Esophagus muscularis mucosa (tissue), 4 donors: ENCODE measurements around the gene CCDC187. TPM values are rescaled to one million over a fixed set of nuclear protein-coding genes. Genes with fewer than 3 reads are reported as not detected.

ENCODE experiments used
- DNase-seq: peaks from one replicate; pipeline ENCODE4 v3.0.0-alpha.2; 2017; ENCODE audit errors: extremely low spot score
- H3K27ac ChIP-seq, 4 donors: fragments of 200-600 bp; sonication (generic); replicated peaks in 1 of 4; 1 replicate in 3 of 4; 2 replicates in 1 of 4; pipeline ENCODE4 v1.5.1; 2016 to 2019; ENCODE audit warnings: mild to moderate bottlenecking in 1 of 4
- H3K27me3 ChIP-seq, 4 donors: fragments of 200-600 bp; sonication (generic); one replicate each; pipeline versions ENCODE4 v1.5.1 to v1.6.0; 2016 to 2019
- H3K36me3 ChIP-seq, 4 donors: fragments of 200-600 bp; sonication (generic); one replicate each; pipeline ENCODE4 v1.5.1; 2016 to 2019
- H3K4me1 ChIP-seq, 4 donors: fragments of 200-600 bp; sonication (generic); one replicate each; pipeline ENCODE4 v1.5.1; 2016 to 2019
- H3K4me3 ChIP-seq, 4 donors: fragments of 200-600 bp; sonication (generic); 1 replicate in 2 of 4; 2 replicates in 2 of 4; pipeline ENCODE4 v1.5.1; 2016 to 2019; ENCODE audit warnings: mild to moderate bottlenecking in 4 of 4, moderate library complexity in 1 of 4
- H3K9me3 ChIP-seq, 4 donors: fragments of 200-600 bp; sonication (generic); 1 replicate in 3 of 4; 2 replicates in 1 of 4; pipeline ENCODE4 v1.5.1; 2016 to 2019
- CTCF ChIP-seq, 3 experiments: fragments of 200-600 bp in 2 of 3; fragments of 450-650 bp in 1 of 3; sonication (generic) in 2 of 3; IDR thresholded peaks; one replicate each; pipeline ENCODE4 v1.5.1; 2017 to 2019; ENCODE audit warnings: antibody characterized with exemption in 3 of 3, mild to moderate bottlenecking in 2 of 3, moderate library complexity in 1 of 3
- EP300 ChIP-seq: sonication (generic); formaldehyde crosslinking; IDR thresholded peaks from one replicate; pipeline ENCODE4 v1.6.1; 2017; ENCODE audit warnings: antibody characterized with exemption
- POLR2A ChIP-seq: fragments of 450-650 bp; IDR thresholded peaks from one replicate; pipeline ENCODE4 v1.6.1; 2017; ENCODE audit warnings: antibody characterized with exemption, moderate library complexity, mild to moderate bottlenecking, low read depth
- POLR2AphosphoS5 ChIP-seq, 2 donors: sonication (generic); formaldehyde crosslinking; IDR thresholded peaks; one replicate each; pipeline ENCODE4 v1.6.1; 2017; ENCODE audit warnings: antibody characterized with exemption in 2 of 2
- WGBS: methylation state at CpG from one replicate; pipeline ENCODE4 v1.1.5; 2018; 5-methylcytosine and 5-hydroxymethylcytosine counted together
- intact Hi-C: fragments of 100-400 bp; cut with DNase I; formaldehyde crosslinking; loops from one replicate; pipeline ENCODE4 v1.15.1; 2023
- total RNA-seq, 4 donors: library from RNA; depleted of rRNA; stranded (reverse); fragments of >200 nt; gene quantifications; one replicate each; pipeline versions ENCODE4 v1.1.0 to v1.2.1, GENCODE V29; 2016

CCDC187 gene
- total RNA-seq, 4 donors from 2014 or later = not detected

GRCh38 chr9:136334541-136334940 is 30.6 kb upstream of the CCDC187 start:
- 89% methylated on average over 16 of the region's 21 CpGs for WGBS

GRCh38 chr9:136333486-136333885 is 29.6 kb upstream of the CCDC187 start:
- Histone ChIP-seq H3K36me3 (peaks cover 0 to 57% (median 35%) of the 10 kb centered on the region in 4 donors), H3K27ac (no peak overlapping the region), H3K27me3 (no peaks in the 10 kb centered on the region), H3K4me3 (no peak overlapping the region), H3K9me3 (no peaks in the 10 kb centered on the region), H3K4me1 (peaks cover 12 to 21% (median 16%) of the 10 kb centered on the region in 4 donors)
- TF ChIP-seq CTCF (IDR thresholded peaks at IDR 0.05) (no peak), EP300 (no peak), POLR2AphosphoS5 (IDR thresholded peaks at IDR 0.05) (no peak), POLR2A (no peak)
- 86% methylated on average over 16 of the region's 17 CpGs for WGBS
- intact Hi-C loops = no loop called here
- DNase-seq = no peak

More at GRCh38 chr9:136334541-136334940, 30.6 kb upstream of the CCDC187 start:
- Histone ChIP-seq H3K27me3 (no peaks in the 10 kb centered on the region), H3K36me3 (peaks cover 0 to 64% (median 40%) of the 10 kb centered on the region in 4 donors), H3K27ac (no peak overlapping the region), H3K4me1 (peaks cover 1 to 17% (median 10%) of the 10 kb centered on the region in 4 donors), H3K4me3 (no peak overlapping the region), H3K9me3 (no peaks in the 10 kb centered on the region)
- intact Hi-C loops = no loop called here
- no peak for TF ChIP-seq EP300
- no peak for TF ChIP-seq CTCF (IDR thresholded peaks at IDR 0.05)
- no peak for TF ChIP-seq POLR2AphosphoS5 (IDR thresholded peaks at IDR 0.05)
- TF ChIP-seq POLR2A = no peak
- no peak for DNase-seq

- H3K4me1 ChIP-seq = peaks cover 16 to 25% (median 20%) of the 10 kb centered on the region in 4 donors
- peaks cover 0 to 53% (median 31%) of the 10 kb centered on the region in 4 donors for H3K36me3 ChIP-seq
- DNase-seq = no peak
- no peak overlapping the region for H3K27ac ChIP-seq
- WGBS = 86% methylated on average over 9 of the region's 12 CpGs
- TF ChIP-seq EP300 (no peak), POLR2A (no peak), CTCF (IDR thresholded peaks at IDR 0.05) (no peak), POLR2AphosphoS5 (IDR thresholded peaks at IDR 0.05) (no peak)
- H3K4me3 ChIP-seq = no peak overlapping the region
- no peaks in the 10 kb centered on the region for H3K27me3 ChIP-seq
- intact Hi-C loops = no loop called here
- H3K9me3 ChIP-seq = no peaks in the 10 kb centered on the region
Observed at GRCh38 chr9:136333045-136333444, 29.2 kb upstream of the CCDC187 start.

GRCh38 chr9:136332482-136332983 is 28.6 kb upstream of the CCDC187 start:
- H3K9me3 ChIP-seq = no peaks in the 10 kb centered on the region
- H3K27ac ChIP-seq = no peak overlapping the region
- intact Hi-C loops = no loop called here
- TF ChIP-seq CTCF (IDR thresholded peaks at IDR 0.05) (no peak), POLR2A (no peak), POLR2AphosphoS5 (IDR thresholded peaks at IDR 0.05) (no peak), EP300 (no peak)
- peaks cover 20 to 30% (median 24%) of the 10 kb centered on the region in 4 donors for H3K4me1 ChIP-seq
- H3K27me3 ChIP-seq = no peaks in the 10 kb centered on the region
- WGBS = 87% methylated on average over 10 of the region's 11 CpGs
- DNase-seq = no peak
- no peak overlapping the region for H3K4me3 ChIP-seq
- peaks cover 0 to 48% (median 26%) of the 10 kb centered on the region in 4 donors for H3K36me3 ChIP-seq
